HG03460 (cell line): Measurements from ENCODE around the gene PARVB.

ENCODE experiments used
- ATAC-seq: cut with Tn5 transposase; IDR thresholded peaks from one replicate; pipeline ENCODE4 v1.9.1; 2021; ENCODE audit not compliant: unreplicated experiment

The PARVB gene

GRCh38 chr22:44130076-44130711 lies 106.1 kb downstream of the PARVB start:
- ATAC-seq: no peak

- no peak for ATAC-seq
Observed at GRCh38 chr22:44131412-44131811, 107.3 kb downstream of the PARVB start.

- ATAC-seq: no peak
Observed at GRCh38 chr22:44131989-44132685, 108.0 kb downstream of the PARVB start.

- ATAC-seq: no peak
Observed at GRCh38 chr22:44132724-44133123, 108.6 kb downstream of the PARVB start.

GRCh38 chr22:44133161-44133560 lies 109.1 kb downstream of the PARVB start:
- no peak for ATAC-seq

GRCh38 chr22:44133901-44134571 lies 109.9 kb downstream of the PARVB start:
- no peak for ATAC-seq

GRCh38 chr22:44136112-44136511 lies 112.0 kb downstream of the PARVB start:
- no peak for ATAC-seq

GRCh38 chr22:44136786-44137185 lies 112.7 kb downstream of the PARVB start:
- ATAC-seq: no peak

GRCh38 chr22:44137415-44137814 lies 113.3 kb downstream of the PARVB start:
- ATAC-seq: no peak

GRCh38 chr22:44139773-44140172 lies 115.7 kb downstream of the PARVB start:
- no peak for ATAC-seq

- ATAC-seq: no peak
Observed at GRCh38 chr22:44142421-44143104, 118.5 kb downstream of the PARVB start.

- no peak for ATAC-seq
Observed at GRCh38 chr22:44143105-44143474, 119.0 kb downstream of the PARVB start.

- no peak for ATAC-seq
Observed at GRCh38 chr22:44143579-44143978, 119.5 kb downstream of the PARVB start.

- ATAC-seq: no peak
Observed at GRCh38 chr22:44144046-44144569, 120.0 kb downstream of the PARVB start.

GRCh38 chr22:44145544-44145943 lies 121.4 kb downstream of the PARVB start:
- ATAC-seq: no peak

GRCh38 chr22:44146088-44146861 lies 122.2 kb downstream of the PARVB start:
- ATAC-seq: no peak

- ATAC-seq: no peak
Observed at GRCh38 chr22:44147008-44147645, 123.0 kb downstream of the PARVB start.

- ATAC-seq: no peak
Observed at GRCh38 chr22:44147821-44148574, 123.9 kb downstream of the PARVB start.

GRCh38 chr22:44151676-44152075 lies 127.6 kb downstream of the PARVB start:
- no peak for ATAC-seq
